ENCODE data around the gene TRAPPC11.

Gene TRAPPC11

GRCh38 chr4:183632689-183633088 lies 26.4 kb upstream of the TRAPPC11 start:
- no peak overlapping the region for H3K27ac Mint-ChIP-seq
- no peaks in the 10 kb centered on the region for H3K9me3 Mint-ChIP-seq (ENCODE audit: low read depth)
- H3K4me3 Mint-ChIP-seq = no peak overlapping the region
- H3K4me1 Mint-ChIP-seq (ENCODE audit: low read depth) = peaks cover 5% of the 10 kb centered on the region
- no peaks in the 10 kb centered on the region for H3K27me3 Mint-ChIP-seq
- H3K36me3 Mint-ChIP-seq = no peaks in the 10 kb centered on the region

GRCh38 chr4:183633476-183634400 lies 25.4 kb upstream of the TRAPPC11 start:
- H3K9me3 Mint-ChIP-seq (ENCODE audit: low read depth) = no peaks in the 10 kb centered on the region
- H3K4me3 Mint-ChIP-seq = no peak overlapping the region
- peaks cover 5% of the 10 kb centered on the region for H3K4me1 Mint-ChIP-seq (ENCODE audit: low read depth)
- H3K27me3 Mint-ChIP-seq = no peaks in the 10 kb centered on the region
- no peaks in the 10 kb centered on the region for H3K36me3 Mint-ChIP-seq
- H3K27ac Mint-ChIP-seq = no peak overlapping the region

DNA sequence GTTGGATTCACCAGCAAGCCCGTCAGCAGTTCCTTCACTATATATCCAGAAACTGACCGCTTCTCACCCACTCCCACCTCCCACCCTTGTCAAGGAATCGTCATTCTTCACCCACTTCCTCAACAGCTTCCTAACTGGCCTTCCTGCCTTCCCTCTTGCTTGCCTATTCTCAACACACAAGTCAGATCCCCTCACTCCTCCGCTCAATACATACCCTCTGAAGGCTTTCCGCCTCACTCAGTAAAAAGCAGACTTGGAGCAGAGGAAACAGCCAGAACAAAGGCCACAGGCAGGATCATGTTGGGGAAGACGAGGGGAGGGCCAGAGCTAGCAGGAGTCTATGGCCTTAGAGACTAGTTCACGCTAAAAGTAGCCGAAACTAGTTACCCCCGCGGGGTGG lies 23.8 kb upstream of the TRAPPC11 start:
- no peaks in the 10 kb centered on the region for H3K36me3 Mint-ChIP-seq
- peaks cover 5% of the 10 kb centered on the region for H3K4me1 Mint-ChIP-seq (ENCODE audit: low read depth)
- H3K27me3 Mint-ChIP-seq = no peaks in the 10 kb centered on the region
- H3K9me3 Mint-ChIP-seq (ENCODE audit: low read depth) = no peaks in the 10 kb centered on the region
- H3K27ac Mint-ChIP-seq = no peak overlapping the region
- no peak overlapping the region for H3K4me3 Mint-ChIP-seq

GRCh38 chr4:183635741-183636140 lies 23.4 kb upstream of the TRAPPC11 start:
- Mint-ChIP-seq H3K9me3 (ENCODE audit: low read depth) (no peaks in the 10 kb centered on the region), H3K27ac (no peak overlapping the region), H3K4me3 (no peak overlapping the region), H3K36me3 (no peaks in the 10 kb centered on the region), H3K4me1 (ENCODE audit: low read depth) (peaks cover 5% of the 10 kb centered on the region), H3K27me3 (no peaks in the 10 kb centered on the region)

GRCh38 chr4:183636503-183636902 lies 22.6 kb upstream of the TRAPPC11 start:
- Mint-ChIP-seq H3K4me3 (no peak overlapping the region), H3K9me3 (ENCODE audit: low read depth) (no peaks in the 10 kb centered on the region), H3K36me3 (peaks cover 3% of the 10 kb centered on the region), H3K27me3 (no peaks in the 10 kb centered on the region), H3K4me1 (ENCODE audit: low read depth) (peaks cover 6% of the 10 kb centered on the region), H3K27ac (no peak overlapping the region)

GRCh38 chr4:183636923-183637322 lies 22.2 kb upstream of the TRAPPC11 start:
- Mint-ChIP-seq H3K36me3 (peaks cover 3% of the 10 kb centered on the region), H3K4me1 (ENCODE audit: low read depth) (peaks cover 6% of the 10 kb centered on the region), H3K4me3 (no peak overlapping the region), H3K9me3 (ENCODE audit: low read depth) (no peaks in the 10 kb centered on the region), H3K27ac (no peak overlapping the region), H3K27me3 (no peaks in the 10 kb centered on the region)

DNA sequence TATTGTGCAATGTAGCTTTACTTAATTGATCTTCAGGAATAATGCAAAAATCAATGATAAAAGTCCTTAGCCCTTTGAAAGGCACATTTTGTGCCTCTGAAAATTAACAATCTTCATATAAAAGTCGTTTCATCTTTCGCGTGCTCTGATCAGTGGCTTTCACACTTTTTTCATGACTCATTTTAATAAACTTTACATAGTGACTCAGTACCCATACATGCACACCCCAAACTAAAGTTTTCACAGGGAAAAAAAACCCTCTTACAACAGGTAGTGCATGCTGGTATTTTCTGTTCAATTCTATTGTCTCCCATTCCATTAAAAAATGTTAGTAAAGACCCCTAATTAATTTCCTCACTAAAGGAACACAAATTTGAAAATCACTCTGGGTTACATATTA lies 21.6 kb upstream of the TRAPPC11 start:
- Mint-ChIP-seq H3K4me3 (no peak overlapping the region), H3K36me3 (peaks cover 3% of the 10 kb centered on the region), H3K9me3 (ENCODE audit: low read depth) (no peaks in the 10 kb centered on the region), H3K27ac (no peak overlapping the region), H3K4me1 (ENCODE audit: low read depth) (peaks cover 6% of the 10 kb centered on the region), H3K27me3 (no peaks in the 10 kb centered on the region)

- H3K4me1 Mint-ChIP-seq (ENCODE audit: low read depth) = peaks cover 6% of the 10 kb centered on the region
- no peaks in the 10 kb centered on the region for H3K9me3 Mint-ChIP-seq (ENCODE audit: low read depth)
- peaks cover 3% of the 10 kb centered on the region for H3K36me3 Mint-ChIP-seq
- no peaks in the 10 kb centered on the region for H3K27me3 Mint-ChIP-seq
- no peak overlapping the region for H3K4me3 Mint-ChIP-seq
- H3K27ac Mint-ChIP-seq = no peak overlapping the region
These were observed 20.7 kb upstream of the TRAPPC11 start for GRCh38 chr4:183638436-183638835.

GRCh38 chr4:183639291-183639690 lies 19.8 kb upstream of the TRAPPC11 start:
- Mint-ChIP-seq H3K9me3 (ENCODE audit: low read depth) (no peaks in the 10 kb centered on the region), H3K36me3 (peaks cover 6% of the 10 kb centered on the region), H3K27ac (no peak overlapping the region), H3K4me1 (ENCODE audit: low read depth) (peaks cover 6% of the 10 kb centered on the region), H3K27me3 (no peaks in the 10 kb centered on the region), H3K4me3 (no peak overlapping the region)

DNA sequence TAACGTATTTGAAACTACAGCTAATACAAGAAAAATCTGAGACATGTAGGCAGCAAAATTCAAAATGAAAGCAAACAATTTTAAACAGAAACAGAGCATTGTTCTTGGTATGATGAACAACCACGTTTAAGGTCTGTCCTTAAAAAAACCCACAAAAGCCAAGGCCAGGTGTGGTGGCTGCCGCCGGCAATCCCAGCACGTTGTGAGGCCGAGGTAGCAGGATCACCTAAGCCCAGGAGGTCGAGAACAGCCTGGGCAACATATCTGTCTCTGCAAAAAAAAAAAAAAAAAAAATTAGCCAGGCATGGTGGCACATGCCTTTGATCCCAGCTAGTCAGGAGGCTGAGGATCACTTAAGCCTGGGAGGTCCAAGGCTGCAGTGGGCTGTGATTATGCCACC lies 13.8 kb upstream of the TRAPPC11 start:
- H3K36me3 Mint-ChIP-seq = peaks cover 6% of the 10 kb centered on the region
- no peak overlapping the region for H3K27ac Mint-ChIP-seq
- H3K4me1 Mint-ChIP-seq (ENCODE audit: low read depth) = peaks cover 2% of the 10 kb centered on the region
- H3K27me3 Mint-ChIP-seq = no peaks in the 10 kb centered on the region
- H3K9me3 Mint-ChIP-seq (ENCODE audit: low read depth) = no peaks in the 10 kb centered on the region
- no peak overlapping the region for H3K4me3 Mint-ChIP-seq

DNA sequence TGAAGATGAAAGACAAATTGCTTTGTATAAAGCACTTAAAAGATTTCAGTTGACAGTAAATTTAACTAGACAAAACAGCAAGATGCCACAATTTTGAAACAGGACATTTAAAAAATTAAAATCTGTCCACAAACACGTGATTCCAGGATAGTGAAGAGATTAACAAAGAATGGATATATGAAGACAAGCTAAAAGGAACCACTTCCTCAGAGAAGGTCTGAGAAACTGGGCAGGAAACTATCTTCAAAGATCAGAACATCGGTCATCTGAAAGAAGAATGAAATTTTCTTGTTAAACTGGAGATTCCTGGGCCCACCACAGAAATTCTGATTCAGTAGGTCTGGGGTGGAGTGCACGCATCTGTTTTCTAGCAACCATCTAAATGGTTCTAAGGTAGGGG lies 1.5 kb upstream of the TRAPPC11 start:
- H3K4me1 Mint-ChIP-seq (ENCODE audit: low read depth) = peaks cover 42% of the 10 kb centered on the region

DNA sequence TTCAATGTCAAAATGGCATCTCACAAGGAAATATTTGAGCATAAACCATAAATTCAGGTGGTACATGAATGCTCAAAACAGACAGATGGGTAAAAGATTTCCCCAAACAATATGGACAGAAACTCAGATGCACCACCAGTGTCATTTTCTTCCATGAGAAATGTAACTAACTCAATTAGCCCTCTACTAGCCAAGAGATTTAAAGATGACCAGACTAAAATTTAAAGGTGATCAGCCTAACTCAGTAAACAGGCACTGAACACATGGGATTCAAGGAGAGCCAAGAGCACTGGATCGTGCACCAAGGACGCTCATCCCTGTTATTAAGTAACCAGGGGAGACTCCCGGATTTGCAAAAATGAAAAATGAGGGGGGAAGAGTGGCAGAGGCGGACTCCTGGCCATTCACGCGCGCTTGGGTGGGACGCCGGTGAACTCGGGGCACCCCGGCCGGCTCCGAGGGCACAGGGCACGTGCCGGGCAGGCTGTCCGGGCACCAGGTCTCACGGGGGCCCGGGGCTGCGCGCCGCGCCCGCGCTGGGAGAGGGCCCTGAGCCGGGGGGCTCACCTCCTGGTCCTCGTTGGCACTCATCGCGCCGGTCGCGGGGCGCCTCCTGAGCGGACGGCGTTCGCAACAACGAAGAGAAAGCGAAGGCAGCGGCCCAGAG lies 598 bp upstream of the TRAPPC11 start:
- Mint-ChIP-seq H3K27ac (peak overlapping the region; percentile 96), H3K9me3 (ENCODE audit: low read depth) (no peaks in the 10 kb centered on the region), H3K4me1 (ENCODE audit: low read depth) (peaks cover 42% of the 10 kb centered on the region), H3K27me3 (no peaks in the 10 kb centered on the region), H3K36me3 (peaks cover 5% of the 10 kb centered on the region), H3K4me3 (peak overlapping the region; percentile 97)

More for the DNA sequence above, 1.5 kb upstream of the TRAPPC11 start:
- Mint-ChIP-seq H3K27me3 (no peaks in the 10 kb centered on the region), H3K36me3 (peaks cover 7% of the 10 kb centered on the region), H3K27ac (peak overlapping the region; percentile 96), H3K9me3 (ENCODE audit: low read depth) (no peaks in the 10 kb centered on the region), H3K4me3 (peak overlapping the region; percentile 97)

GRCh38 chr4:183659872-183660242 lies 764 bp downstream of the TRAPPC11 start:
- Mint-ChIP-seq H3K4me1 (ENCODE audit: low read depth) (peaks cover 42% of the 10 kb centered on the region), H3K36me3 (peaks cover 7% of the 10 kb centered on the region)

GRCh38 chr4:183666088-183666487 lies 7.0 kb downstream of the TRAPPC11 start:
- Mint-ChIP-seq H3K27me3 (no peaks in the 10 kb centered on the region), H3K27ac (no peak overlapping the region), H3K4me3 (no peak overlapping the region), H3K9me3 (ENCODE audit: low read depth) (no peaks in the 10 kb centered on the region), H3K36me3 (peaks cover 7% of the 10 kb centered on the region), H3K4me1 (ENCODE audit: low read depth) (peaks cover 15% of the 10 kb centered on the region)

More at GRCh38 chr4:183659872-183660242, 764 bp downstream of the TRAPPC11 start:
- Mint-ChIP-seq H3K27ac (peak overlapping the region; percentile 59), H3K9me3 (ENCODE audit: low read depth) (no peaks in the 10 kb centered on the region), H3K4me3 (peak overlapping the region; percentile 90), H3K27me3 (no peaks in the 10 kb centered on the region)

- H3K27me3 Mint-ChIP-seq = no peaks in the 10 kb centered on the region
- H3K27ac Mint-ChIP-seq = no peak overlapping the region
- H3K4me3 Mint-ChIP-seq = no peak overlapping the region
- H3K4me1 Mint-ChIP-seq (ENCODE audit: low read depth) = peaks cover 8% of the 10 kb centered on the region
- H3K36me3 Mint-ChIP-seq = peaks cover 3% of the 10 kb centered on the region
- H3K9me3 Mint-ChIP-seq (ENCODE audit: low read depth) = no peaks in the 10 kb centered on the region
These were observed 11.2 kb downstream of the TRAPPC11 start for GRCh38 chr4:183670251-183670650.

All from activated naive CD8-positive, alpha-beta T cell (primary cell).